Superior temporal gyrus (tissue), 1 donor: ENCODE data around the gene HS1BP3.

Source experiments
- DNase-seq: peaks from one replicate; pipeline ENCODE4 v3.0.0-alpha.2; 2016; ENCODE audit errors: extremely low spot score

HS1BP3 gene

DNA sequence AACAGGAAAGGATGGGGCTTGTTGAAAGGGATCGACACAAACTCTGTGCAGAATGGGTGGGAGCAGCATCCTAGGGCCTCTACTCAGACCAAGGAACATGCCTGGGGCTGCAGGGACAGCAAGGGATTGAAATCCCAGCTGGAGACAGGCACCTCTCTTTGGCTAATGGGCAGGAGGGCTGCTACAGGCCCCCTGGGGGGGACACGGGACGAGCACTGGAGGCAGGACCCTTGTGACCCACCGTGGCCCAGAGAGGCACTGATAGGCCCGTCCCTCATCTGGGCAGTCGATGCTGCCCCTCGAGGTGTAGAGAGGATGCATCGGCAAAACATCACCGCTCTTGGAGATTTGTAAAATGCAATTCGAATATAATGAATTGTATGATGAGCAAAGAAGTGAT is 5.1 kb downstream of the HS1BP3 start:
- no peak for DNase-seq

DNA sequence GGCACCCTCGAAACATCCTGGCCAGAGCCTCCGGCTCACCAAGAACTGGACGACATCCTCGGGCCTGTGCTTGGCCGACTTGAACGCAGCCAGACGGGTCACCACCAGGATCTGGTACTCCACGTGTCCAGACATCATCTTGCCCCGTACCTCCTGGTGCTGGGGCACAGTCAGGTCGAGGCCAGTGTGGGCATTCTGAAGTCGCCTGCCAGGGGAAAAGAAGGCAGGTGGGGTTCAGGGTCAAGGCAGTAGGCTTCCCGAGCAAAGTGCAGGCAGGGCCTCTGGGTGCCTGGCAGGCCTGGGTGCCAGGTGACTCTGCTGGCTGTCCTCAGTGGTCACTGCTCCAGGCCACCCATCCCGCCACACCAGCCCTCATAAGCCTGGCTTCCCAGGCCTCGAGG is 5.6 kb downstream of the HS1BP3 start:
- no peak for DNase-seq

DNA sequence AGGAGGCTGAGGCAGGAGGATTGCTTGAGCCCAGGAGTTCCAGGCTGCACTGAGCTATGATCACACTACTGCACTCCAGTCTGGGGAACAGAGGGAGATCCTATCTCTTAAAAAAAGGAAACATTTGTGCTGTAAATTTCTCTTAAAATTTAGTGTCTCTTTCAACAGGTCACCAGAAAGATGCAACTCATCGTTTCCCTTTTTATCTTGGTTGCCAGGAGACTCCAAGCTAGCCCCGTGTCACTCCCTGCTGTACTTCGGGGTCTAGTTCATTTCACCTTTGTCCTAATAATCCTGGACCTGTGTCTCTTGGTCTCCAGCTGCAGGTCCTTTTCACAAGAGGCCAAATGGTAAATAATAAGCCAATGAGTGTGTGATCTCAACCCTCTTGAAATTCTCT is 7.1 kb downstream of the HS1BP3 start:
- DNase-seq = no peak

DNA sequence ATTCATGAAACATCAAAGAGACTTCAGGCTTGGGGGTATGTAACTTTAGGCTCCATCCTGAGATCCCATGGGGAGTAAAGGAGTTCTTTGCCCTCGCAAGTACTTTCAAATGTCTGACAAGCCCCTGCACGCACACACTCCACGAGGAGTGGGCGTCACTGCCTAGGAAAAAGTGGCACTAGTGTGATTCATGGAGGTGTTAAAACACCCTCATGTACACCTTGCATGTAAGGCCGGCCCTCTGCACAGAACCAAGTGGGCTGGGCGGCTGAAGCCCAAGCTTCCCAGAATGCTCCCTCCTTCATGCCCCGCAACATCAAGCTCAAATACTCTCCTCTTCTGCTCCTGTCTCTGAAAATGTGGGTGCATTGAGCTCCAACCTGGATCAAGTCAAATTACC is 7.8 kb downstream of the HS1BP3 start:
- no peak for DNase-seq

DNA sequence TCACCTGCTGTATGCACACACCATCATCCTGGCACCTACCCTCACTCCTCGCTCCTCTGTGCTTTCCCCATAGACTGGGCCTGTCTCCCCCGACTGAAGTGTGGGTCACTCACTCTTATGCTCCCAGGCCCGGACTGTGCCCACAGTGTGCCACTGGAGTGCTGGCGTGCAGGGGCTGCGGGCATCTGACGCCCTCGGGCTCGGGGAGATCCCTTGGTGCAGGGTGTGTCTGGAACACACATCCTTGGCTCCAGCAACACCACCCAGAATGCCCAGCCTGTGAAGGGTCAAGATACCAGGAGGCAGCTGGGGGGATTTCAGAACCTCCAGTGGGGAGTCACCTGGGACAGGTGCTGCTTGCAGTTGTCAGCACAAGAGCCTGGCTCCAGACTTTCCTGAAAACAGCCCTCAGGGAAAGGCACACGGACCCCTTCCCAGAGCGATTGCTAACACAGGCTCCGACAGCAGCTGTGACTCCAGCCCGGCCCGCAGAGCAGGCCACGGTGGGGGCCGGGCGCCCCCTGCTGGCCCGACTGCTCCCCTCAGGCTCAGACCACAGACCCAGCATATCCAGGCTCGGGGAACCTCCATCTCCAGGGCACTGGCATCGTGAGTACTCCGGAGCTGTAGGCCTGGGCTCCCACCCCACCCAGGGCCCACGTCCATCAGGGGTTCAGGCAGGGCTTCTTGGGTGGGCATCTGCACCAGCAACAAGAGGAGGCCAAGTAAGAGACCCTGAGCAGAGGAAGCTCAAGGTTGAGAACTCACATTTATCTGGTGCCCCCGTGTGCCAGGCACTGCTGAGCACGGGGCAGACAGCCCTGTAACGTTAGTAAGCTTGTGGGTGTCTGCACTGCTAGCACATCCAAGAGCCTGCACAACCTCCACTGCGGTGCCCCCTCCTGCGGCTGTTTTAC is 8.6 kb downstream of the HS1BP3 start:
- DNase-seq = peak; percentile 80

DNA sequence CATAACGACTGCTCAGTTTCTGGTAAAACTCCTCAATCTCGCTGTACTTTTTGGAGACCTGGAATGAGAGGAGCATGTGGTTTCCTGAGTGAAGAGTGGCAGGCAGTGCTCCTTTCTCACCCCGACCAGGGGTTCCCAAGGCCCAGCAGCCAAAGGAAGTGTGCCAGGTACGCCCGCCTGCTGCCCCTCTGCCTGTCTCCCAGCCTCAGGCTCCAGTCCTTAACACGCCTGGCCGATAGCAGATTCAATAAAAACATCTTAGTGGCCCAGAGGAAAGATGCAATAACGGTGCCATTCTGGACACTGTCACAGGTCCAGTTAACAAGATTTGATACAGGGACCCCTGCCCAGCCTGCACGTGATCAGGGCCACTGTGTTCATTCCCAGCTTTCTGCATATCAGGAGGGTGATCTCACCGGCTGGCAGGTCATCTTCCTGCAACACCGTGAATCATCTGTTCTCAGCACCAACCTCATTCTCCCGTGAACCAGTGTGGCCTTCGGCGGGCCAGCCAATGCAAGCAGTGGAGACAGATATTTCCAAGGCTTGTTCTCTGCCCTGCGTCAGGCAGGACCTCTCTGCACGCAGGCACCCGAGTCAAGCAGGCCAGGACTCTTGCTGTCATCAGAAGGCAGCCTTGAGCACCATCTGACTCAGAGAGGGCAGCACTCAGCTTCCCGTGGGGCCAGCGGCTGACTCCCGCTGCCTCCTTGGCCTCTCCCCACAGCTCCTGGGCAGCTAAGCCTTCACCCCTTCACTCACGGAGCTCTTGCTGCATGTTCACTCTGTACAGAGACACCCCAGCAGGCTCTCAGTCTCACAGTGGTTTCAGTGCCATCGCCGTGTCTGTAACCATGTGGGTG is 9.5 kb downstream of the HS1BP3 start:
- no peak for DNase-seq

DNA sequence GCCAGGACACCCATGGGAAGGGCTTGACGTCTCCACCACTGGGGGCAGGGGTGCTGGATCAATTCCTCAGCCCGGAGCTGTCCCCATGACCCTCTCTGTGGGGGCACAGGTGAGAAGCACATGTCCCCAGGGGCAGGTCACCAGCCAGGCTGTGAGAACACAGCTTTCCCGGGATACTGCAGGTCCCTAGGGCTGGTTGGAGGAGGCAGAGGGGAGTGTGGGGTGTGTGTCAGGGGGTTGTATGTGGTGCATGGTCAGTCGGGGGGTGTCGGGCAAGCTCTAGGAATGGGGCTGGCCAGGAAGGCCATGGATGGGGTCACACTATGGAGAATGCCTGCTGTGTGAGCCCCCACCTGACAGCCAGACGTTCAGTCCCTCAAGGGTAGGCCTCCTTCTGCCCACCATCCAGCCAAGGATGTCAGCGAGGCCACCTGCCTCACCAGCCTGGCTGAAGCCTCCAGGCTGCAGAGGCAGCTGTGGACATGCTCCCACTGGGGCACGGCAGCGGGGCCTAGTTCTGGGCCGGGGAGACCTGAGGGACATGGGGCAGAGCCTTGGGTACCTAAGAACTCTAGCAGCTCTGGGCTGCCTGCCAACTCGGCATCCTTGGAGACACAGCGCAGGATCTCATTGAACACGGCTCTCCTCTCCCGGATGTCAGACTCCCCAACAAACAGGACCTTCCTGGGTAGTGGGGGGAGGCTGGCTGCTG is 10.3 kb downstream of the HS1BP3 start:
- DNase-seq = no peak

DNA sequence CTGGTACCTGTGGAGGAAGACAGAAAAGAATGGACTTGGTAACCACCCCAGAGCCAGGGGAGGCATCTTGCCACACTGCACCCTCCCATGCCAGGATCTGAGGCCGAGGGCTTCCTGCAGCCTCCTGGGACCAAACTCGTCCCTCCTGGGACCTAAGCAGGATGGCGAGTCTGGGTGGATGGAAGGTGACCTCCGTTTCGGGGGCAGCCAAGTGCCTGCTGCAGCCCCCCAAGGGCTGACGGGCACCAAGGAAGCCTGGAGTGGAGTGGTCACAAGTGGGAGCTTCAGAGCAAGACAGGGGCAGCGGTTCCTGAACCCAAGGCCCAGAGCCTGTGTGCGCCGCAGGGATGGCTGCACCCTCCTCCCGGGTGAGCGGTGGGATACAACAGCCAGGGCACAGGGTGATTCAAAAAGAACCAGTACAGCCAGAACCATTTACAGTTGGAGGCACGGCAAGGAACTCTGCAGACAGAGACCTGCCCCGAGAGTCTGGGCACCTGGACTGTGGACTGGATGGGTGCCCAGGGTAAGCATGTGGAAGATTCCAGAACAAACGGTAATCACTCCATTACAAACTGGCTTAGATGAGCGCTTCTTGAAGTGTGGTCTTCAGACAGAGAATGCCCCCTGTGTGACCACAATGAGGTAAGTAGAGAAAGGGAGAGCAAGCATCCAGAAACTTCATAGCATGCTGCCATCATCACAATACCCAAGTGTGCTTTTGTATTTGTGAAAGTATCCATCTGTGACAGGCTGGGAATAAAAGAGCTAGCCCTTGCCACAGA is 12.1 kb downstream of the HS1BP3 start:
- DNase-seq = no peak

DNA sequence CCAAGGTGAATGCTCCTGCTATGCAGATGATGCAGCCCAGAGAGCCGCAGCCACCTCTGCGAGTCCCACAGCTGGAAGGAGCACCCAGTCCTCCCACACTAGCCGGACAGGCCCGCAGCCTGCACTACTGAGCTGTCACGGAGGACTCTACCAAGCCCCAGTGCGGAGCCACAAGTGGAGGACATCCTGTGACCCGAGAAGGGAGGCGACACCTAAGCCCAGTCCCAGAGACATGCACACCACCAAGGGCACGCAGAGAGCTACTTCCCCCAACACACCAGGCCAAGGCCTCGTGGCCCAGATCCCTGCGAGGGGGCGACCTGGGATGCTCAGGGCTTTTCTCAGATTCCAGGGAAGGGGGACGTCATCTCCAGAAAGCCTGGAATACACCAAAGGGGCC is 12.9 kb downstream of the HS1BP3 start:
- no peak for DNase-seq

DNA sequence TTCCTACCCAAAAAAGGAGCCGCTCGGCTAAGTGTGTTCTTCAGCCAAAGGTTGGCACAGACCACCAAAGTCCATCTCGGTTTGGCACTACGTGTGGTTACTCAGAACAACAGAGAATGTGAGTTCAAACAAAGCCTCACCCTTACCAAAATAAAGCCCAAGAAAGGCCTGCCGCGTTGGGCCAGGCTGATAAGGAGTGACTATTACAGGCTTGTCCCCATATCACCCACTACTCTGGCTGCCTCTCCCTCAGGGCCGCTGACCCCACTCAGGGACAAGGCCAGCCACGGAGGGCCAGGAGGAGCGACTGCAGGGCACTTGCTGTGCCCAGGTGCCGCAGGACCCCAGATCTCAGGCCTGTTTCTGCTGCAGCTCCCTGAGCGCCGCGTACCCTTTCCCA is 13.8 kb downstream of the HS1BP3 start:
- DNase-seq = no peak

DNA sequence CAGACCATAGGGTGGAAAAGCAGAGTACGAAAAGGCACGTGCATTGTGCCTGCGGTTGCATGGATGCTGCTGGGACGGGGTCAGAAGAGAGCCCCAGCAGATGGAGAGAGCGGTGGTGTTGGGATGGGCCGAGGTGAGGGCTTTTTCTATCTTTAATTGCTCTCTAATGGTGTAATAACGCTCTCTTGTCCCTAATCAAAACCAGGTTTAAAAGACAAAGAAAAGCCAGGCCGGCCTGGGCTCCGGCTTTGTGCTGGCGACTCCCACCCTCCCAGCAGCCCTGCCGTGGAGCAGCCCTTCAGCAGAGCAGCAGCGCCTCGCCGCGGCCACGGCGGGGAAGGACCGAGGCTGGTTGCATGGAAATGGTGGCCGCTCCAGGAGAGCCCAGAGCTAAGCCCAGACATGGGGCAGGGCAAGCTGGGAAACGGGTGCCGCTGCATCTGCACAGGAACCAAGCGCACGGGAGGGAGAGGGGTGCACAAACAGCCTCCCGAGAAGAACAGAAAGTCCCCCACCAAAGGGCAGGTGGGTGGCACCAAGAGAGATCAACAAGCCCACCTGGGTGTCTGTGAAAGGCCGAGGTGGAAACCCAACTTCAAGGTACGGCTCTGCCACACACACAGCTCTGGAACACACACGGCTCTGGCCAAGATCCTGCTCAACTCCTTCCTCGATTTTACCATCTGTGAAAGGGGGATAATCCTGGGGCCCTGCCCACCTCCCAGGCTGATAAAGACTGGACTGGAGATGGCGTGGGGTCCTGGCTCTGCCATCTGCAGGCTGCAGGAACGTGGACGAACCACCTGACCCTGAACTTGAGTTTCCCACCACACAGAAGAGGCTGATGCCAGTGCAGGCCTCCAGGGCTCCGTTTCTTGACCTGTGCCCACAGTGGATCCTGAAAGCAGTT is 15.0 kb downstream of the HS1BP3 start:
- peak; percentile 90 for DNase-seq

DNA sequence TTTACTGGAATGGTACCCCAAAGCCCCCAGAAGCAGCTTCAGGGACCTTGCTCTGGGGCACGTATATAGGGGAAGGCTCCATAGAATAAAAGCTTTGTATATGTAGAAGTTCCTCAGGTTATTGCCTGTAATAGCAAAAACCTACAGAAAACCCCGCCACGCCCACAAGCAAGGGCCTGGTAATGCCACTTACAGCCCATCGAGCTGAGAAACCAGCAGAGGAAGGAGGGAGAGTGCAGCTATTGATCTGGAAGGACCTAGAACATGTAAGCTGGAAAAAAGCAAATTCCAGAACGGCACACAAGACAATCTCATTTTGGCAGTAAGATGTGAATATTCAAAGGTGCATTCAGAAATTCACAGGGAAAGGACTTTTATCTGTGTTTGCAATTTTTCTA is 15.8 kb downstream of the HS1BP3 start:
- peak; percentile 49 for DNase-seq

DNA sequence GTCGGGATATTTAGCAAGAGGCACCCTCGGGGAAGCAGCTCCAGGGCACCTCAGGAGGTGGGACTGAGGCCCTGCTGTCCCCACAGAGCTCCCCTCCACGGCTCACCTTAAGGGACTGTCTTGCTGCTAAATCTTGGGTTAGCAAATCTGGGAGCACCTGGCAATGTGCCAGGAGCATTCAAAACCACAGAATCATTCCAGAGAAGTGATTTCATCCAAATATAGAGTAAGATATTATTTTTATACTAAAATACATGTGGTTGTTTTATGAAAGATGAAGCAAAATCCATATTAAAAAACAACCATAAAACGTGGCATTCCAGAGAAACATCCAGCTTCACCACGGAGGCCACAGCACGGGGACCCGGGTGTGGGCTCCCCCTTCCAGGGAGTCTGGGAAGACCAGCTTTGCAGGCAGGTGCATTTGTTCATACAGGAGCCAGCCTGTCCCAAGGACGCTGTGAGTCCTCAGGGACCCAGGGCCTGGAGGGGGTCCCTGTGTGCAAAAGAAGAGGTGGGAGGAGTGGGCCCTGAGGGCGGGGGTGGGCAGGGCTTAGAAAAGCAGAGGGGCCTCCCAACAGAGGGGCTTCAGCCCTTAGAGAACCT is 16.3 kb downstream of the HS1BP3 start:
- DNase-seq = no peak

DNA sequence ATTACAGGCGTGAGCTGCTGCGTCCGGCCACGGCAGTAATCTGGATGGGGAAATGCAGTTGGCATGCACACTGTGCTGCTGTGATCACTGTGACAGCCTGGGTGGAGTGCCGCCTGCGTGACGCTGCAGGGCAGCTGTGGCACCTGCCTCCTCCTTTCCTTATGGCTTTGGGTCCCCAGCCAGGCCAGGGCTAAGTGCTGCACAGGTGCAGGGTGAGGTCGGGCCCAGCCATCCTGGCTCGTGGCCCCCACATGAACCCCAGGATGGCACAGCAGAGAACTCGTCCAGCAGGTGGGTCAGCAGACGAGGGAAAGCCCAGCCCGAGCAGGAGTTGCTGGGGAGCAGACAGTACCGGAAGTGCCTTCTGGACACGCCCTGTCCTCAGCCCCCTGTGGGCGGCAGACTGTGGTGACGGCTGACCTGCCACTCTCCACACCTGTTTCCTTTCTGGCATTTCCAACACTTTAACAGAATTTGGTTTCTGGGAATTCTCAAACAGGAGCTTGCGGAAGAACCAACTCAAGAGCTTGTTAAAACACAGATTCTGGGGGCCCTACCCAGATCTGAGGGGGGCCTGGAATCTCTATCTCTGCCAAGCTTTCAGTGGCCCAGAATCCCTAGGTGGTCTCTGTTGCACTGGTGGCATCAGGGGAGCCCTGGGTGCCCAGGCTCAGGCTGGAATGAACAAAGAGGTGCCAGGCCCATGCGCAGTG is 16.9 kb downstream of the HS1BP3 start:
- no peak for DNase-seq

DNA sequence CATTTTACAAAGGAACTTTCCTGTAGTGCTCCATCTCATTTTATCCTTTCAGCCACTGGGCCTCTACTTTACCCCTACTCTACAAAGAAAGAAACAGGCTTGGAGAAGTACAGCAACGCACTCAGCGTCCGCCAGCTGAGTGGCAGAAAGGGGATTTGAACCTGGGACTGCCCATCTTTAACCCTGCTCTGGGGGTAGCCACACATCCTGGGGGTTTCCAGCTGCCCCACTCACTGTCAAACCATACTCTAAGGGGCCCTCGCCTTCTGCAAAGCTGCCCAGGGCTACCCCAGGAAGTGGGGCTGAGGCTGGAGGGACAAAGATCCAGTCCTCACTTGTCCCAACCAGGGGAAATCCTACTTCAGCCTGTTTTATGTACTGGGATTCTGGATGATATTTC is 17.9 kb downstream of the HS1BP3 start:
- no peak for DNase-seq

DNA sequence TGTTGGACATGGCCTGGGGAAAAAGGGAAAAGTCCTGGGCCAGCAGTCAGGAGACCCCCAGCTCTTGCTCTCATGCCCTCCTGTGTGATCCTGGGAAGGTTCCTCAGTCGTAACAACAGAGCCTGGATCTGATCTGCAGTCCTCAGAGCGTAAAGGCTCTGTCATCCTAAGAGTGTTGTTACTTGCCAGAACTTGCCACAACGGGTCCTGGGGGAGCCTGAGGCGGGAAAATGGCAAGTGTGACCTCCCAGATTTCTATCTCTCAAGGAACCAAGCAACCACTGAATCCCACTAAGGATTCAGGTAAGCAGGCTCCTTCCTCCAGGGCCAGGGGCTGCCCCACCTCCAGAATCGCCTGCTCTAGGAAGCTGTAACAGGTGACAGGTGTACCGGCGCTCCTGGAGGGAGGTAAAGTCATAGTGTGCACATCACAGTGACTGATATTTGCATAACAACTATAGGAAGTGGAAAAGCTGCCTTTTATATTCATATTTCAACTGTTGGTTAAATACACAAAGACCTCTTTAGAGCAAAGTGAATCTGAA is 18.4 kb downstream of the HS1BP3 start:
- DNase-seq = no peak

DNA sequence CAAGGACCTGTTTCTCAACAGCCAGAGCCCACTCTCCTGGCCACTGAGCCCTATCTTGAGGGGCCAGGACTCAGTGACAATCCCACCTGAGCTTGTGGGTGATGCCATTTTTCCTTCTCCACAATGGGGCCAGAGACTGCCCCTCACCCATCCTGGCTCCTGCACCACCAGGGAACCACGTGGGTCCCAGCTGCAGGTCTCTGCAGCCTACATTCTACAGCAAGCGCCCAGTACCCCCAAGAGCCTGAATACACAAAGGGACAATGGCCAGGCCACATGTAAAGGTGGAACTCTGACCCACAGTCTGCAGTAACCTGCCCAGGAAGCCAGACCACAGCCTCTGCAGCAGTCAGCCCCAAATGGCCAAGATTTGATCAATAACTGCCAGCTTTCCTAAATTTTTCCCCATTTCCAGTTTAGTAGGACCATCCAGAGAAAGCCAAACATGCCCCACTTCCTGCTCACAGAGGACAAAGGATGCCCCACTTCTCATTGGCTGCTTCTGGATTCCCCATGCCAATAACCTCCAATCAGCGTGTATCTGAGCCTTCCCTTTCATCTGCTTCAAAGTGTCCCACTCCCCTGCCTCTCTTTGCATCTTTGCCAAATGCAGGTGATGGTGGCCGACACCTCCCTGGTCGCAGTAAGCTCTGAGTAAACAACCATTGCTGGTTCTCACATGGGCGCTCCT is 19.1 kb downstream of the HS1BP3 start:
- no peak for DNase-seq

DNA sequence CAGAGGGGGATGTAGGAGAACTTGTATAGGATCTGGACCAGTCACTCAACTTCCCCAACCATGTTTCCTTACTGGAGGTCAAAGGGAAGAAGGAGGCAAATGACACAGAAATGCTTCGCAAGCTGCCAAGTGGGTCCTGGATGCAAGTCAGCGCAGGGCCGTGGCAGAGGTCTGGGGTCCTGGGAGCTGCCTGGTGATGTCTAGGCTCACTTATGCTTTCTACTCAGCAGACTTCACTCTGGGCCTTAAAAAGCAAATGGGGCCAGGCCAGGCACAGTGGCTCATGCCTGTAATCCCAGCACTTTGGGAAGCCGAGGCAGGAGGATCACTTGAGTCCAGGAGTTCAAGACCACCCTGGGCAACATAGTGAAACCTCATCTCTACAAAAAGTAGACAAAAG is 19.9 kb downstream of the HS1BP3 start:
- no peak for DNase-seq
